GM18507 (cell line): Measurements from ENCODE around the gene KCNJ10.

Source experiments
- DNase-seq: peaks from one replicate; pipeline ENCODE4 v3.0.0; 2011; ENCODE audit warnings: low read depth; ENCODE audit not compliant: insufficient read length; ENCODE audit errors: extremely low spot score
- FAIRE-seq: peaks from 2 replicates; lab custom pipeline; 2011; peaks lifted over from hg19 to GRCh38; lab: Jason Lieb, UNC

KCNJ10 gene

DNA sequence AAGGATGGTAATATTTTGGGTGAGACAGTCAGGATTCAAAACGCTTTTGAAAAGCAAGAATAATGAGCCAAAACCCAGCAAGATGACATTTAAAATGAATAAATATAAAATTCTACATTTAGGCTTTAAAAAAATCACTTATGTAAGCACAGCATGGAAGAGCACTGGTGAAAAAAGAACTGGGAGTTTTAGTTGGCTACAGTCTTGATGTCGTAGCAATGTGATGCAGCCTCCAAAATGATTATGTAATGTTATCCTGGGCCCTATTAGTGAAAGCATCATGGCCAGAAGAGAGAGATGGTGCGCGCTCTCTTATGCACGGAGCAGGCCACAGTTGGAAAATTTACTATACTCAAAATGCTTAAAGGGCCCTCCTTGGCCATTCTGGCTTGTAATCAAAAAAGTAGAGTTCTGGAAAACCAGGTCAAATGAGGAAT, 16.5 kb upstream of the KCNJ10 start:
- FAIRE-seq (no peak), DNase-seq (no peak)

DNA sequence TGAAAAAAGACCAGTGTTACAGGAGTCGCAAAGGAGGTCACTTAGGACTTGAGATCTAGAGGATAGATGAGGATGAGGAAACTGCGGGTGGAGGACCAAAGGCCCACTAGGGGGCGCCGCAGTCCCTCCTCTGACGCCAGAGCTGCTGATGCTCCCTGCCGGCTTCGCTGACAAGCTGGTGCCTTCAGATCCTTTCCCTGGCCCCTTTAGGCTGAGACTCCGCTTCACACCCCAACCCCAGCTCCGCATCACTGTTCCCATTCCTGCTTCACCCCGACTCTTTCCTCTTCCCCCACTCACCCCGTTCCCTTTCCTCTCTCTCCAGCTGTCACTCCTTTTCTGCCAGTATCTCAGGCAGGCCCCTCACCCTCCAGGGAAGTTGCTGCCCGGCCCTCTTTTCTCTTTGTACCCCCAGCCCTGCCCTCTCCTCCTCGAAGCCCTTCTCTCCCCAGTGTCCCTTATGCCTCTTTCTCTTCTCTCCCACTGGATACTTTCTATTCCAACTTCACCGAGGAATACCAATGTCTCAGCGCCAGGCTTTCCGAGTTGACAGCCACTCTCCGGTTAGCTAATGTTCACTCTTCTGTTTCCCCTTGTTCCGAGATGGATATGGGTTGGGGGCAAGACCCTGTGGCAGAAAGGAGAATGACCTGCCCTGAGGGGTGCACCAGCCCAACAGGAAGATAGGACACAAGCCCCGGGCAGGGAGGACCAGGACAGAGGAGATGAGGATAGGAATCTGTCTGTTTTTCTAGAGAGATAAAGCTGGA, 15.9 kb upstream of the KCNJ10 start:
- DNase-seq (peak; percentile 74), FAIRE-seq (peak; percentile 77)

DNA sequence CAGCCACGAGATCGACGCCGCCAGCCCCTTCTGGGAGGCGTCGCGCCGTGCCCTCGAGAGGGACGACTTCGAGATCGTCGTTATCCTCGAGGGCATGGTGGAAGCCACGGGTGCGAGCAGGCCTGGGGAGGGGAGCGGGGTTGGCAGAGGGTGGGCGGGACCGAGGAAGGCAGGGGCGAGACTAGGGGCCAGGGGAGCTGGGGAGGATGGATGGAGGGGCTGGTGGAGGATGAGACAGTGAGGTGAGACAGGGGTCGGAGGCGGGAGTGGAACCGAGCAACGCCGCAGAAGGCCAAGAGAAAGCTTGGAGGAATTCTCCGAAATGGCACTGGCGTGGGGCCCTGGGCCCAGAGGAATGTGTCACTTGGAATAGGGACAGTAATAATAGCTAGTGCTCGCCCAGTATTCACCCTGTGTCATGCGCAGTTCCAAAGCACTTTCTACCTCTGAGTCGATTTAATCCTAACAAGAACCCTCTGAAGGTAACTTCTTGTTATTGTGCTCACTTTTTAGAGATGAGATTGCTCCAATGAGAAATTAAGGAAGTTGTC, 14.9 kb upstream of the KCNJ10 start:
- FAIRE-seq, result no peak
- no peak for DNase-seq

DNA sequence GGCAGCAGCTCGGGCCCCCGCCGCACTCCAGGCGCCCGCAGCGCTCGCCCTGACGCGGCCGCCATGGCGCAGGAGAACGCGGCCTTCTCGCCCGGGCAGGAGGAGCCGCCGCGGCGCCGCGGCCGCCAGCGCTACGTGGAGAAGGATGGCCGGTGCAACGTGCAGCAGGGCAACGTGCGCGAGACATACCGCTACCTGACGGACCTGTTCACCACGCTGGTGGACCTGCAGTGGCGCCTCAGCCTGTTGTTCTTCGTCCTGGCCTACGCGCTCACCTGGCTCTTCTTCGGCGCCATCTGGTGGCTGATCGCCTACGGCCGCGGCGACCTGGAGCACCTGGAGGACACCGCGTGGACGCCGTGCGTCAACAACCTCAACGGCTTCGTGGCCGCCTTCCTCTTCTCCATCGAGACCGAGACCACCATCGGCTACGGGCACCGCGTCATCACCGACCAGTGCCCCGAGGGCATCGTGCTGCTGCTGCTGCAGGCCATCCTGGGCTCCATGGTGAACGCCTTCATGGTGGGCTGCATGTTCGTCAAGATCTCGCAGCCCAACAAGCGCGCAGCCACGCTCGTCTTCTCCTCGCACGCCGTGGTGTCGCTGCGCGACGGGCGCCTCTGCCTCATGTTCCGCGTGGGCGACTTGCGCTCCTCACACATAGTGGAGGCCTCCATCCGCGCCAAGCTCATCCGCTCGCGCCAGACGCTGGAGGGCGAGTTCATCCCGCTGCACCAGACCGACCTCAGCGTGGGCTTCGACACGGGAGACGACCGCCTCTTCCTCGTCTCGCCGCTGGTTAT, 14.2 kb upstream of the KCNJ10 start:
- peak; percentile 67 for FAIRE-seq
- DNase-seq, result peak; percentile 64

DNA sequence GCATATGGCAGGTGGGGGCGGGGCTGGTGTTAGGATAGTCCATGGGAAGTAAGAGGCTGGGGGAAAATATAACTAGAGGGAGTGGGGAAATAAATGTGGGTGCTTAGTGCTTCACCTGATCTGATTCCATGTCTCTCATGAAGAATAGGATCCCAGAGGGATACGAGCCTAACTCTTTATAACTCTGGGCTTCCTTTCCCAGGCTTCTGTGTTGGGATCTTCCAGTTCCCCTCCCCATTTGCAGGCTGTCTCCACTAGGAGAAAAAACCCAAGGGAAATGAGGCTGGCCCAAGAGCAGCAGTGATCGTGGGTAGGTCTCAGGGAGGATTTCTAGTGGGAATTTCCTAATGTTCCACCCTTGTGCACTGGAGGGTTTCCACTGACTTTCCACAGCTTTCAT, 13.0 kb upstream of the KCNJ10 start:
- FAIRE-seq (no peak), DNase-seq (no peak)

DNA sequence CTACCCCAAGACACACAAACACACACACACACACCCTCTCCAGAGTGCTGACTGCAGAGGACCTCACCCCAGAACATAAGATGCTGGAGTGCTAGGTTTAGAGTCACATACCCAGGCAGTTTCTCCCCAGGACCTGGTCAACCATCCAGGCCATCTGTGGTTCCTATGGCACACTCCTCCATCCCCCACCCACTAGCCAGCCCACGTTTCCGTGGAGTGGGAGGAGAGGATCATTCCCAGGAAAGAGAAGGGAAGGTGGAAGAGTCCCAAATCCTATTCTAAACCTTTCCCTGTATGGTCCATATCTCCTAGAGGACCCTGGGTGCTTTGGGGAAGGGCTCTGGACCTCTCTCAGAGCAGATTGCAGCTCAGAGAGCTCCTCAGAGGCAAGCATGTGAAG, 12.5 kb upstream of the KCNJ10 start:
- no peak for FAIRE-seq
- no peak for DNase-seq

DNA sequence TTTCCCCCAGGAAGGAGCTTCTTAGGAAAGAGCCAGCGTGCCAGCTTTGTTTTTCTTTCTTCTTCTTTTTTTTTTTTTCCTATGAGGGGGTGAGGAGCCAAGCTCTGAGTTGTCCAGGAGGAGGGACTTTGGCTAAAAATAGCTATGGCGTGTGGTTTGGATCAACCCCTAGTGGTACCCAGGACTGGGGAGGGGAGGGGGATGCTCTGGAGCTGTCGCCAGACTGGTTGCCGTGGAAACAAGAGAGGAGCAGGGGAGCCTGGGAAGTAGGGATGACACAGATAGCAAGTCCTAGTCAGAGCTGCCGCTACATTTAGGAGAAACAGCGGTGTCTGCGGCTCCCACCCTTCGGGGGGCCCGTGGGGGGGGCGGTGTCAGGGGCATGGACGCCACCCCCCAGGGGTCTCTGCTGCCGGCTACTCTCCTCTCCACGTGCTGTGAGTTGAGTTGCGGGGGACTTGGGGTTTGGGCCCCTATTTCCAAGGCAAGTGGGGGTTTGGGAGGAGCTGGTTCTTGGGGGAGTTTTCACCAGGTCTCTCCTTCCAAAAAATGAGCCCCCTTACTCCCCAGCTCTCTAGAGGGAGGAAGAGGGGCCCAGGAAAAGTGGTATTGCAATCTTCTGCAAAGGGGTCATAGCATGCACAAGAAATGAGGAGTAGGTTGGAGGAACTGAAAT, 11.4 kb upstream of the KCNJ10 start, which contains the start of gene KCNJ9:
KCNJ9 (plus strand) TSS at position 278 of the 676 bp plus-strand sequence. CDS start 2,493 bp downstream, outside the sequence.
- DNase-seq (no peak), FAIRE-seq (no peak)

DNA sequence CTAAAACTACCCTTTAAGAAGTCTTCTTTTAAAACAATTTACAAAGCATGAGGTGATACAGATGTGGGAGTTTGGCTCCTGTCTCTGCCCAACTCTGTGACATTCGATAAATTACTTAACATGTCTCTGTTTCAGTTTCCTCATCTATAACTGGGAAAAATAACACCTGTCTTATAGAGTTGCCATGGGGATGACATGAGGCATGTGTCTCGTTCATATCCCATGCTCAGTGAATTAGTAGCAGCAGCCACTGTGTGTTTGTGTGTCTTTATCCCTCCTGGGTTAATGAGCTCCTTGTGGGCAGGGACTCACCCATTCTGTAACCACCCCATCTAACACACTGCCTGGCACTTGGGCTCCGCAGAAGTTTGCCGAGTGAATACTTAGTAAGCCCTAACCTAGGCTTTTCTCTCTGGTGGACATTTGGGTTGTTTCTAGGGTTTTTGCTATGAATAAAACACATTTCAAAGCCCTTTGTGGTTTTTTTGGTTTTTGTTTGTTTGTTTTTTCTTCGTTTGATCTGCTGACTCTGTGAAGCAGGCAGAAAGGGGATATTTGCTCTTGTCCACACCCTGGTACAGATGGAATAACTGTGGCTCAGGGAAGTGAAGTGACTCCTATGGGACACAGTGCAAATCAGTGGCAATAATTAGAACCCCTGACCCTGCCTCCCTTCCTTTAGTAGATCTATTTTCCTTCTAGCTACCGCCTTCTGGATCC, 10.6 kb upstream of the KCNJ10 start:
- DNase-seq, result no peak
- no peak for FAIRE-seq

DNA sequence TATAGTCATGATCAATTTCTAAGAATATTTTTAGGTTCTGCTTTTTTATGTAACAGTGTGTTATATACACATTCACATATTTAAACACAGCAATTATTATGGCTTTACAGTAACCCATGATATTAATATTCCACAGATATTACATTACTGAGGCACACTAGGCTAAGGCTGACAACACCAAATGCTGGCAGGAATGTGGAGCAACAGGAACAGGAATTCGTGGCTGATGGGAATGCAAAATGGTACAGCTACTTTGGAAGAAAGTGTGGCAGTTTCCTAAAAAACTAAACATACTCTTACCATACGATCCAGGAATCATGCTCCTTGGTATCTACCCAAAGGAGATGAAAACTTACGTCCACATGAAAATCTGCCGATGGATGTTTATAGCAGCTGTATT, 9.5 kb upstream of the KCNJ10 start:
- no peak for FAIRE-seq

DNA sequence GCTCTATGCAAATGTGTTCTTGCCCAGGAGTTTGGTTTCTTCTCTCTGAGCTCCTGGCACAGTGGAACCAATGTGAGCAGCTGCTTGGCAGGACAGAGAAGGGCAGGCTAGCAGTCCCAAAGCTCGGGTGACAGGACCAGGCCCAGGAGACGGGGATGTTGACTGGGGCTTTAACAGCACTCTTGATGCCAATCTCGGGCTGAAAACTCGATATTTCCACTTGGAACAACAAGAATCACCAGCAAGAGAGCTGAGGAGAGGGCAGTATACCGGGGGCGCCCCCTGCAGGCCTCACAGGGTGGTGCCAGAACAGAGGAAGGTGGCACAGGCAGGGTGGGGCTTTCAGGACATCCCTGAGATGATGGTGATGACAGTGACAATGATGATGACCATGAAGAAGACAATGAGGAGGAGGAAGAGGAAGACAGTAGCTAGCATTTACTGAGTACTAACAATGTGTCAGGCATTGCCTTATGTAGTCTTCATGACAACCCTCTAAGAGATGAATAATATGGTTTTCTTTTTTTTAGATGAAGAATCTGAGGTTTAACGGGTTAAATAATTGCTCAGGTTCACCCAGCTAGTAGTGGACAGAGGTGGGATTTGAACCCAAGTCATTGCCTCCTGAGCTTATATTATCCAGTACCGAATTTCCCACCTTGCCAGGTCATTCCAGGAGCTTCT, 8.7 kb upstream of the KCNJ10 start:
- FAIRE-seq, result peak; percentile 73
- DNase-seq, result peak; percentile 32

More for the DNA sequence above, 9.5 kb upstream of the KCNJ10 start:
- DNase-seq, result no peak

DNA sequence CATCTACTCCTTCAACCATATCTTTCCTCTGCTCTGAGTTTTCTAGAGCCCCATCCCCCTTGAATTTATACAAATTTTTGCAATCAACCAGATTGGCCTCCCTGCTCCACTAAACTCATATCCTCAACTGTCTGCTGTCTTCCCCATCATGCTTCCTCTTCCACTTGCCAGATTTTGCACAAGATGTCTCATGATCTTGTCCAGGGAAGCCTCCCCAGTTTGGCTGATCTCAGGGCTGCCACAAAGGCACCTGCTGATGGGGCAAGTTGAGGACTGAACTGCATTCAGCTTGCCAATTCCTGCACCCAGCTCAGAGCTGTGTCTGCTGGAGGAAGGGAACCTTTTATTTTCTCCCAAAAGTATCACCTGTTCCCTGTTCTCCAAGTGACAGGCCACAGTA, 7.5 kb upstream of the KCNJ10 start:
- FAIRE-seq (no peak), DNase-seq (no peak)

DNA sequence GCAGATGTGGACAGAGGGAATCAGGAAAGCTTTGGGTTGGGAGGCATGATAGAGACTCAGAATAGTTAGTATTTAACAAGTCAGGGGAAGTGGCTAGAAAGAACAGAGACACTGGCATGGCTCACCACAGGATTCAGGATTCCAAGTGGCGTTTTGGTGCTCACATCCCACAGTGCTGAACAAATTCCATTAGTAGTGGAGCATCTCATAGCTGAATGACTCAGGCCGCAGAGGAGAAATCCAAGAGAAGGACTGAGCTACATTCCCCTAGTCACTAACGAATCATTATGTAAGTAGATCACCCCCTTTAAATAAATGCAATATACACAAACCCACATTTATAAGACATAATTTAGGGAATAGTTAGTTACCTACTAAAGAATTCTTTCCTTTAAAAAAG, 6.3 kb upstream of the KCNJ10 start:
- FAIRE-seq (no peak), DNase-seq (no peak)

DNA sequence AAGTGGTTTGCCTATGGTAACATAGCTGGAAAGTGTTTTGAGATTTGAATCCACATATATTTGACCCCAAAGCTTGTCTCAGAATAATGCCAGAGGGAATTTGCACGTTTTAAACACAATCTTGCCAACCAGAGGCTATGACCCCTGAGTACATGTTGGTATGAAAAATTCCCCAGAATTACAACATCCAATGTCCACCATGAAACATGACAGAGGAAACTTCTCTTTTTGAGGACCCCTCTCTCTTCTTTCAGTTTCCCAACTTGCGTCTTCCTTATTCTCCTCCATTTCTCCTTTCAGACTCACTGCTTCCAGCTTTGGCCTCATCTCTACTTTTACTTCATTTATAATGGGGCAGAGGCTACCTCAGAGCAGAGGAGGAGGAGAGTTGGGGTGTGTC, 5.9 kb upstream of the KCNJ10 start:
- no peak for DNase-seq

DNA sequence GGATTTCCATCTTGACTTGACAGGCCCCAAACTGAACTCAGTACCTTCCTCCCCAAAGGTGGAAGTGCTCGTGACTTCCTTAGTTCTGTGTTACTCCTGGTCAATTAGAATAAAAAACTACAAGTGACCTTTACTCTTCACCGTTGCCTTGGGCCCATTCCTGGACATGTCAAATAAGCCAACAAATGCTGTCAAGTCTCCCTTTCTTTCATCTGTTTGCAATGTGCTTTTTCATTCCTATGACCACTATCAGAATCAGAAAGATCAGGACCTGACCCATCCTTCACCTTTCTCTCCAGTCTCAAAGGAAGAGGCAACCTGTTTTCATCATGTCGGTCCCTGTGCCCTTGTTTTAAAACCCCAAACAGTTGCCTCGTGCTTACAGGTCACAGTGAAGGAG, 4.9 kb upstream of the KCNJ10 start:
- DNase-seq, result no peak
- no peak for FAIRE-seq

More for the DNA sequence above, 5.9 kb upstream of the KCNJ10 start:
- FAIRE-seq, result no peak

DNA sequence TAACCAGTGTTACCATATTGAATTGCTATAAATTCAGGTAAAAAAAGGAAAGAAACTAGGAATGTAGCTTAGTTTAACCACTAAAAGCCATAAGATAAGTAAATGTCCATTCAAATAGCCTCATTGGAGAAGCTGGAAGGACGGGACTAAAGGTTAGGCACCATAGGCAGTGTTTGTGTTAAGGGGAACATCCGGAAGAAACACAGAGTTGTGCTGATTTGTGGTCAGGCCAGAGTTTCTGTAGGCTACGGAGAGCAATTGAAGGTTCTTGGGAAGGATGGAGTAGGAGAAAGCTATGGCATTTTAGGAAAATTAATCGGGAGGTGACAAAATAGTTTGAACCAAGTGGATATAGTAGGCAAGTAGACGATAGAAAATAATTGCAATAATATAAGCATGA, 1.3 kb upstream of the KCNJ10 start:
- FAIRE-seq, result no peak
- no peak for DNase-seq

DNA sequence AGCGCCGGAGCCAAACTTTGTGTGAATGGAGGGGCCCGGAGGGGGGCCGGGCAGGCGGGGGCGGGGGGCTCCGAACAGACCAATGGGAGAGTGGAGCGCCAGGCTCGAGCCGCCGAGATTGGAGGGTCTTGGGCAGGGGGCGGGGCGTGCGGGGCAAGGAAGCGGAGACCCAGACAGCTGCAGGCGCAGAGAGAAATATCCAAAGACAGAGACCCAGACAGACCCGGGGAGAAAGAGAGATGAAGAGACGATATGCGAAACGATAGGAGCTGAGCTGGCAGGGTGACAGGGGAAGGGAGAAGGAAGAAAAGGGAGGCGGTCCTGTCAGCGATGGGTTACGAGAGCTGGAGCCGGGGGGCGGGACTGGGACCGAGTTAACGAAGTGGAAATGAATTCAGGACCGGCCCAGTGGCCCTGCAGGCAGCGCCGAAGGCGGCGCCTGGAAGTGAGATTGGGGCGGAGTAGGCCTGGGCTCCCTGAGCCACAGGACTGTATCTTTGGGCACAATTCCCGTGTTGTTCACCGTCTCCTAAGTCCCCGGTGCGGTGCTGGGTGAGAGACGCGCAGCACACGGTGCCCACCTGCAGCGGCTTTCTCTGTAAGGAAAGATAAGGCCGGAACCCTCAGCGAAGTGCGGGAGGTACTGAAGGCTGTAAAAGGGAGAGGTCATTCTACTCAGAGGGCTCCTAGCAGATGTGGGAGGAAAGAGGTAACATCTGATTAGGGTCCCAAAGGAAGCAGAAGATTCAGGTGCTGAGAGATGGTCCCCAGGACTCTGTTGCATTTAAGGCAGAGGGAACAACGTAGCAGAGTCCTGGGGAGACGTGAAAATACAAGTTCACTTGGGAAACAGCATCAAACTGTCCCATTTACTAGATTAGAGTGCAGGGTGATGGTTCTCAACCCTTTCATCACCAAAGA, 543 bp upstream of the KCNJ10 start:
- FAIRE-seq, result no peak
- DNase-seq, result no peak

DNA sequence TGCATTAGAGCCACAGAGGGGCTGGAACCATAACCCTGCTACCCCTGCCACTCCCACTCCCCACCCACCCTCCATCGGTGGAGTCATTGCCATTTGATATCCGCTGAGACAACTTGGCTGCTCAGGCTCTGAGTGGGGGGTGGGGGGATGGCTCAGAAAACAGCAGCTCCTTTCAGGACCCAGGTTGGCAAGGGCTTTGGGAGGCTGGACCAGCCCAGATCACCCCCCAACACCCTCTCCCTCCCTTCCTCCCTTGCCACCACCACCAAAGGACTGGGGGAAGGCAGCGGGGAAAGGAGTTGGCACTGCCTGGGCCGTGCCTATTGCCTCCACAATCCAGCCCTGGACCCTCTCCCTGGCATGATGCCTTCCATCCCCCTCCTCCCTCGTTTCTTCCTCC, 1.7 kb downstream of the KCNJ10 start:
- FAIRE-seq, result no peak
- DNase-seq, result no peak
